GM12864 (cell line): ENCODE data around the gene CTNNBL1.

ENCODE experiments used
- DNase-seq: peaks from one replicate; pipeline ENCODE4 v3.0.0-alpha.2; 2011; ENCODE audit warnings: low read depth
- H3K4me3 ChIP-seq: 2 replicates; pipeline ENCODE4 v1.5.1; 2011; ENCODE audit warnings: mild to moderate bottlenecking, low read depth, low read length, control low read depth
- CTCF ChIP-seq: IDR thresholded peaks from 2 replicates; pipeline ENCODE4 v1.5.1; 2011; ENCODE audit warnings: low read depth, mild to moderate bottlenecking, moderate library complexity, low read length, control low read depth, inconsistent platforms; ENCODE audit errors: missing control alignments

Gene CTNNBL1

GRCh38 chr20:37890643-37891042 lies 196.8 kb downstream of the CTNNBL1 start:
- DNase-seq = no peak
- H3K4me3 ChIP-seq = no peak overlapping the region
- TF ChIP-seq CTCF = no peak

- DNase-seq = no peak
- H3K4me3 ChIP-seq = no peak overlapping the region
- no peak for TF ChIP-seq CTCF
These were observed 198.2 kb downstream of the CTNNBL1 start for GRCh38 chr20:37892001-37892400.

- DNase-seq = no peak
- no peak overlapping the region for H3K4me3 ChIP-seq
- TF ChIP-seq CTCF = no peak
These were observed 199.9 kb downstream of the CTNNBL1 start for GRCh38 chr20:37893566-37894241.

- H3K4me3 ChIP-seq = no peak overlapping the region
- no peak for TF ChIP-seq CTCF
- no peak for DNase-seq
These were observed 200.6 kb downstream of the CTNNBL1 start for GRCh38 chr20:37894454-37894853.

- no peak overlapping the region for H3K4me3 ChIP-seq
- DNase-seq = no peak
- no peak for TF ChIP-seq CTCF
These were observed 201.3 kb downstream of the CTNNBL1 start for GRCh38 chr20:37895166-37895565.

GRCh38 chr20:37896932-37897548 lies 203.2 kb downstream of the CTNNBL1 start:
- TF ChIP-seq CTCF = peak; percentile 38

More at GRCh38 chr20:37896932-37897548, 203.2 kb downstream of the CTNNBL1 start:
- no peak for DNase-seq
- no peak overlapping the region for H3K4me3 ChIP-seq
